C4-2B (cell line): ENCODE measurements around the gene DENND4B.

Experiments used
- CTCF ChIP-seq: fragments of 450-650 bp; conservative IDR thresholded peaks from 2 replicates; pipeline ENCODE4 v1.5.1; 2017; ENCODE audit warnings: mild to moderate bottlenecking
- ZFX ChIP-seq: fragments of 450-650 bp; IDR thresholded peaks from 2 replicates; pipeline ENCODE4 v1.6.1; 2017

DNA sequence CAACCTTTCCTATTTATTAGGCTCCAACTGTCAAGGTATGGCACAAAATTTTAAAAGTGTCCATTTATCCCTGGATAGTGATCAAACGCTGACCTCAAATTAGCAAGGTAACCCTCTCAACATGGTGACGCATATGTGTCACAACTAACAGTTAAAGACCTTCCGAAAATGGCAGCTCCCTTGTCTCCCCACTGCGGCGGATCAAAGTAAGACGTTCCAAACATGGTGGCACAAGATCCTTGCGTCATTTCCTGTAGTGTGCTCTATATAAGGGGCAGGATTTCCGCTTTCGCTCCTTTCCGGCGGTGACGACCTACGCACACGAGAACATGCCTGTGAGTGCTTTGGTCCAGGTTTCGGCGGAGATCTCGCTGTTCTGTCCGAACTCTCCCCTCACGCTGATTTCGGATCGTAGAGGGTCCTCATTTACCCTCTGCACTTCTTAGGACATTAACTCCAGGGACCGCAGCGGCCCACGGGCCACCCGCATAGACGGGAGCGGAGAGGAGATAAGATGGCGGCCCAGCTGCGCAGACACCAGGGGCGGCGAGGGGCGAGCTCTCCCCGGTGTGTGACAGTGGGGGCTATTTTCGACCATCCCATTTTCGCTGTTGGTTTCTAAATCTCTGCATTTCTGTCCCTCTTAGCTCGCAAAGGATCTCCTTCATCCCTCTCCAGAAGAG is 44.1 kb upstream of the DENND4B start, which contains the start of gene RPS27:
- TF ChIP-seq CTCF, result no peak
- TF ChIP-seq ZFX, result no peak
